ENCODE results near the gene VMP1.
A peak's percentile ranks its signal among the peaks of the same experiment; 100 is the strongest.

- TF ChIP-seq TAF1 (CRISPR knock-in tag; IDR thresholded peaks at IDR 0.05), result no peak
- no peak for TF ChIP-seq BCL3 (CRISPR knock-in tag; IDR thresholded peaks at IDR 0.05)
- TF ChIP-seq RXRB (CRISPR knock-in tag; IDR thresholded peaks at IDR 0.05; ENCODE audit: borderline replicate concordance), result peak; percentile 73
- TF ChIP-seq ZFP37 (CRISPR knock-in tag; IDR thresholded peaks at IDR 0.05; ENCODE audit: borderline replicate concordance), result no peak
- peak; percentile 37; the same call in 1 of the 2 replicates for TF ChIP-seq CREM (IDR thresholded peaks at IDR 0.05)
- TF ChIP-seq CREM (CRISPR knock-in tag; IDR thresholded peaks at IDR 0.05), result no peak
- no peak for TF ChIP-seq ZZZ3 (CRISPR knock-in tag; IDR thresholded peaks at IDR 0.05; ENCODE audit: borderline replicate concordance)
- TF ChIP-seq POLR2A (IDR thresholded peaks at IDR 0.05; ENCODE audit: insufficient read depth in 1 of 2, low read depth in 2 of 2, low read length in 2 of 2), result no peak
- TF ChIP-seq EED (CRISPR knock-in tag; IDR thresholded peaks at IDR 0.05), result no peak
- no peak for TF ChIP-seq ARID4A (CRISPR knock-in tag; IDR thresholded peaks at IDR 0.05; ENCODE audit: borderline replicate concordance)
- no peak for TF ChIP-seq RXRA (CRISPR knock-in tag; IDR thresholded peaks at IDR 0.05)
Observed at GRCh38 chr17:59756236-59756818, 48.9 kb downstream of the VMP1 start.
